Measurements from ENCODE around the gene HDLBP.

DNA sequence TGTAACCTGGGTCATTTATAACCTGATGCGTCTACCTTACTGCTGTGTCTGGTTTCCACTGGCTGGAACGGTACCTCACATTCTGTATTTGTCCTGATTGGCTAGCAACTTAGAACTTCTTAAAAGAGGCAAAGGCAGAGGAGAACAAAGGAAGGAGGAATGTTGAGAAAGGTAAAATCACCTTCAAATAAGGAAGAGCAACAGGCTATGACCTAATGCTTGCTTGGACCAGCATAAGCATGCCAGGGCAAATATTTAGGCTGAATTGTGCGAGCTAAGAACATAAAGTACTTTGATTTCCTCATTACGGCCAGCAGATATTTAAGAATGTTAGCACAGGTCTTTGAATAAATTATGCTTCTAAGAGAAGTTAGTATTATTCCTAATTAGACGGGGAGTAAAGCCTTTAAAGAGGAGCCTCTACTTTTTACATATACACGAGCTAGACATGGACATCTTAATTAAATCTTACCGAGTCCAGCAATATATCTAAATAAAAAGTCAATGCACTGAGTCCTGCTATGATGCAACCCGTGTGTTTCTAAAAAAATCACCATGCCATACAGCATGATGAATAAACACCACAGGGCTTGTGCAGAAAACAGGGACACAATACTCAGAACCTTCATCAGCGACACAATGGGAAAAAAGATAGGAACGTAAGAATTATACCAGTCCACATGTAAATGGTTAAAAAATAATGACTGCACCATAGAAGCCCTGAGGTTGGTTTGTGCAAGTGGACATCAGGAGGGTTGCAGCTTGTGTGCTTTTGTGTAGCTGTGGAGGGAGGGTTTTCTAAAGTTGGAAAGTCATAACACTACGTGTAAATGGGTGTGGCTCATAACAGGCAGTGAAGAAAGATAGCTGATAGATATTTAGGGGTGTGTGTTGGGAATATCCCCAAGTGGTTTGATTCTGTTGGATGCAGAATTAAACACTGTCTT, 14.5 kb upstream of the HDLBP start:
- no peak for TF ChIP-seq SMC3 (IDR thresholded peaks at IDR 0.05; ENCODE audit: borderline replicate concordance, low read length)
- no peak for TF ChIP-seq SRF (IDR thresholded peaks at IDR 0.05; ENCODE audit: low read depth in 2 of 2, low read length in 2 of 2)
- no peak for TF ChIP-seq HDAC6 (IDR thresholded peaks at IDR 0.05; ENCODE audit: unreplicated experiment)
- no peak for TF ChIP-seq YY1 (IDR thresholded peaks at IDR 0.05; ENCODE audit: low read depth, low read length)
- TF ChIP-seq ZNF207 (IDR thresholded peaks at IDR 0.05; ENCODE audit: borderline replicate concordance) = no peak
- no peak for TF ChIP-seq IKZF2 (IDR thresholded peaks at IDR 0.05)
- TF ChIP-seq JUND (IDR thresholded peaks at IDR 0.05; ENCODE audit: low read depth, low read length) = no peak
- TF ChIP-seq BHLHE40 (IDR thresholded peaks at IDR 0.05; ENCODE audit: borderline replicate concordance in 1 of 2, low read depth in 2 of 2, low read length in 1 of 2) = no peak
- TF ChIP-seq SIX5 (IDR thresholded peaks at IDR 0.05; ENCODE audit: low read depth, low read length, severe bottlenecking) = no peak

All from GM12878 (cell line).